GM19324 (cell line): ENCODE measurements around the gene RTP2.
"Not testable (repeated sequence)": the region's sequence is repeated elsewhere in the genome, so short reads cannot be mapped to it uniquely, and the experiment has no call there.

ENCODE experiments used
- ATAC-seq: cut with Tn5 transposase; IDR thresholded peaks from one replicate; pipeline ENCODE4 v1.9.1; 2021; ENCODE audit warnings: mild to moderate bottlenecking, moderate library complexity; ENCODE audit not compliant: unreplicated experiment, low FRiP score

Gene RTP2

DNA sequence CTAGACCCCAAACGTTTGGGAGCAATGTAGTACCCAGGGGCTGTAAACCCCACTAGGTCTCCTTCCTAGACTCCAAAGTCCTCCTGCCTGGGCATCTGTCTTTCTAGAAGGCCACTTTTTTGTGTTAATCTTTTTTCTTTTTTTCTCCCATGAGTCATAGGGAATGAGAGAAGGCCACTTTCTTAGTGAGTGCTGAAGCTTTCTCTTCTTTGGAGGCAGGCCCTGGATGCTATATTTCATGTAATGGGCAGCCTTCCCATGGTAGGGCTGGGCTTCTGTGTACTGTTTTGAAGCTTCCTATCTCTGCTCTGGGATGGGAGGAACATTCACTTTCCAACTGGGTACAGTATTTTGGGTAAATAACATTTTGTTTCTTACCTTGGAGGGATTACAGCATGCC is 15.2 kb upstream of the RTP2 start:
- no peak for ATAC-seq

- ATAC-seq: peak; percentile 73
Observed at GRCh38 chr3:187714404-187714979, 12.1 kb upstream of the RTP2 start.

DNA sequence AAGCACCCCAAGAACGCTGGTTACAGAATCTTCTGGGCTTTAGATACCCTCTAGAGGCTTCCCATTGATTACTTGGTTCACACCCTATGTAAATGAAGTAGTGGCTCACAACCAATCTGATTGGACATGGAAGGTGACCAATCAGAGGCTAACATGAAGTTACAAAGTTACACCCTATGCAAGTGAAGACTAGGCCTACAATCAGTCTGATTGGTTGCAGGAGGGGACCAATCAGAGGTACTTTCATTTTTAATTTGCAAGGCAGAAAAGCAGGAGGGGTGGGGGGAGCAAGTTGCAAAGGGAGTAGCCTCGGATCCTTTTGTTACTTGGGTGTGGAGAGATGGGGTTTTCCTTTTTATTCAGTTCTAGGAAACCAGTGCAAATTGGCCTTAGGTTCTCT is 11.1 kb upstream of the RTP2 start:
- no peak for ATAC-seq

GRCh38 chr3:187709155-187709554 is 6.8 kb upstream of the RTP2 start:
- no peak for ATAC-seq

GRCh38 chr3:187708696-187709095 is 6.3 kb upstream of the RTP2 start:
- no peak for ATAC-seq

DNA sequence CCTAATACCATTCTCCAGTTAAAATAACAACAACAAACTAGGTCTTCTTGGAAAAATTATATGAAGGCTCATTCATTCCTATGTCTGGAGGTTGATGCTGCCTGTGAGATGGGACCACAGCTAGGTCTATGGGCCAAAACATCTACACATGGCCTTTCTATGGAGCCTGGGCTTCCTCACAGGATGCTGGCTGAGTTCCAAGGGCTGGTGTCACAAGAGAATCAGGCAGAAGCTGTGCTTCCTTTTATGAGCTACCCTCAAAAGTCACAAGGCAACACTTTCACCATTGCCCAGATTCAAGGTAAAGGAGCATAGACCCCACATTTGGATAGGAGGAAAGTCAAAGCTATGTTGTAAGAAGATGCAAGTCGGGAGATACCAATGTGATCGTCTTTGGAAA is 4.6 kb upstream of the RTP2 start:
- ATAC-seq: no peak

DNA sequence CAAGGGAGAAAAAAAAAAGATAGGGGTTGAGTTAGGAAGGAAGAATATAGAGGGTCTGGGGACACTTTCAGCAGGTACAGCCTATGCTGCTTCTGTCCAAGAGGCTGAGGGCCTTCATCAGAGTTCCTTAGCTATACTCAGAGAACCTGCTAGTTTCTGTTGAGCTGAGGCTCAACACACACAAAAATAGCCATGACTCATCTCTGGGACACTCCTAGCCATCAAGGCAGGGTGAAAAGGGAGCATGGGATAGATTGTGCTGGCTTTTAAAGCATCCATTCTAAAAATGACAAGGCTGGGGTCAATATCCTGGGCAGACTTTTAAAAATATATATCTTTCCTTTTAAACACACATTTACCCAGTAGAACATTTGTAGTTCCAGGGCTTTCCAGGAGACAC is 2.8 kb upstream of the RTP2 start:
- ATAC-seq: no peak

DNA sequence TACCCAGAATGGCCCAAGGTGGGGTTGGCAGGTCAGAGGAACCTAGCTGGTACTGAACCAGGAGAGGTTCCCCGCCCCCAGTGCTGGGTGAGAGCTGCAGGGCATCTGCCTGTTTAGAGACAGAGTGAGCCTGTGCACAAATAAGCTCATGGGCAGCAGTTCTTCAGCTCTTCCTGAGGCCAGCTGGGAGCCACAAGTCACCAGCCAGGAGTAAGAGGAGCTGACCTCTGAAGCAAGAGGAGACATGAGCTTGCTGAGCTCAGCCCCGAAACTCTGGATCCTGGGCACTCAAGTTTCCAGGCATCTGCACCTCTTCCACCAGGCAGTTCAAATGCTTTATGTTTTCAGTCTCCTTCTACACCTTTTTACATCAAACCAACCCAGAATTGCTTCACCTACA is 2.1 kb downstream of the RTP2 start:
- ATAC-seq: no peak

DNA sequence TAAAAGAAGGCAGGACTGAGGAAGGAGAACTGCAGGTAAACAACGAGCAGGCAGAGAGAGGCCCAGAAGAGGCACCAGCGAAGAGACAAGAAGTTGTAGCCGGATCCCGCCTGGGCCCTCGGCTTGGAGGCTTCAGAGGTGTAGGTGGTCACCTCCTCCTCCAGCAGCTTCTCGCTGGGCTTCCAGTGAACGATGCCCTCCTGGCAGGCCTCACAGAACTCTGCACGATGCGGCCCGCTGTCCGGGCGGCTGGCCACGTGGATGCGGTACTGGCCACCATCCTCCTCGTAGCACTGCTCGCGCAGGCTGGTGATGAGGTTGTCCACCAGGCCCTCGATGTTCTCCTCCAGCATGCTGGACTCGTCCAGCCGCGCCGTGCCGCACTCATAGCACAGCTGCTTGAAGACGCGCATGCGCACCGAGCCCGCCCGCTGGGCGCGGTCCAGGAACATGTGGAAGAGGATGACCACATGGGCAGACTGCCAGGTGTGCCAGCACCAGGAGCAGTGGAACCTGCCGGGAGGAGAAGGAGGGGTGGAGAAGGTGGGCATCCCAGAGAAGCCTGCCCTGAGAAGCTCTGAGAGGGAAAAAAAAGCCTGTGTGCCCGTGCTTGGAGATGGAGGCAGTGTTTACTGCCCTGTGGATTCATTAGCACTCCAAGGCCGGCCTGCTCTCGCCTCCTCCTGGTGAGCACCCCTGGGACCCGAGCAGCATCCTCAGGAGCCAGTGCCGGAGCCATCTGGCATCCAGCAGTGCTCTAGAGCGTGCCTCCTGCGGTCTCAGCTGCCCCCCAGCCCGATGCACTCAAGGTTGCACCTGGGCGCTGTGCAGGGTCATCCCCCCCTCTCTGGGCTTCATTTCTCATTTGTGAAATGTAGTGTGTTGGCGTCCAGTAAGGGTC is 3.6 kb downstream of the RTP2 start:
- no peak for ATAC-seq

DNA sequence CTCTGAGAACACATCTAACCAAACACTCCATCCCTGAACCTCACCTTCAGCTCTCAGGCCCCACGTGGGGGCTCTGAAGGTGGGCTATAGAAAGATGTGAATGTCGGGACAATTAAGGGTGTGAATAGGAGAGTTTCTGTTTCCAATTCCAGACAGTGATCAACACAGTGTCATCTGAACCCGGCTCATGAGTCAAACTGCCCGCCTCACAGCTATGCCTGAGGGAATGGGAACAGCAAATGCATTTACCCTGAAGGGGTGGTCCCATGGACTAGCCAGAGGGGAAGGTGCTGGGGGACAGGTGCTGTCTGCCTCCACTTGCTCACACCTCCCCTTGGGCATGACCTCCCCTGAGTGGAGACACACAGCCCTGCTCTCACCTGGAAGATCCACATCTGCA is 6.3 kb downstream of the RTP2 start:
- ATAC-seq: no peak

- ATAC-seq: no peak
Observed at GRCh38 chr3:187695449-187695848, 6.9 kb downstream of the RTP2 start.

DNA sequence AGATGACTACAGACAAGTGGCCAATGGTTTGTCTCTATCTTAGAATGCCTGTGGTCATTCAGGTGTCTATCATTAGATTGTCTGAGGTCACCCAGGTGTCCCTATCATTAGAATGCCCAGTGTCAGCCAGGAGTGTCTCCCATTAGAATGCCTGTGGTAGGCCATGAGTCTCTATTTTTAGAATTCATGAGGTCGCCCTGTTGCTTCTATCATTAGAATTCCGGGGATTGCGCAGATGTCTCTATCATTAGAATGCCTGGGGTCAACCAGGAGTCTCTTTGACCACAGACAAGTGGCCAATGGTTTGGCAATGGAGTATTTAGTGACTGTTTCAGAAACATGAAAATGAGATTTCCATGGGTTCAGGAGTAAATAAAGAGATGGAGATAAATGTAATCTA is 7.6 kb downstream of the RTP2 start:
- no peak for ATAC-seq

- no peak for ATAC-seq
Observed at GRCh38 chr3:187693431-187693830, 8.9 kb downstream of the RTP2 start.

DNA sequence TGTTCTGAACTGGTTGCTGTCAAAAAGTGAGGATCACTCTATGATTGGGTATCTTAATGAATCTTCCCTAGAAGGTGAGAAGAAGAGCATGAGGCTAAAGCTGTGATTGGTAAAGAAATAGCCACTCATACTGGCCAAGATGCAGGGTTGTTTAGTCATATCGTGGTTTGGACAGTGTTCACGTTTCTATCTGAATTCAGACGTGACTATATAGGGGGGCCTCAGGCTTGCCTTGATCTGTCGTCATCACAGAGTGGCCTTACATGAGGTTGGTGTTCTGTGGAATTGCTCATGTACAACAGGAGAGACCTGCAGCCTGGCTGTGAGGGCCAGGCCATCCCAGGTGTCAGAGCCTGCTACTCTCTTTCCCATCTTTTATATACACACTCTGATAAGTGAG is 12.4 kb downstream of the RTP2 start:
- no peak for ATAC-seq

- ATAC-seq: no peak
Observed at GRCh38 chr3:187686621-187687273, 15.6 kb downstream of the RTP2 start.

GRCh38 chr3:187685948-187686347 is 16.4 kb downstream of the RTP2 start:
- ATAC-seq: no peak

DNA sequence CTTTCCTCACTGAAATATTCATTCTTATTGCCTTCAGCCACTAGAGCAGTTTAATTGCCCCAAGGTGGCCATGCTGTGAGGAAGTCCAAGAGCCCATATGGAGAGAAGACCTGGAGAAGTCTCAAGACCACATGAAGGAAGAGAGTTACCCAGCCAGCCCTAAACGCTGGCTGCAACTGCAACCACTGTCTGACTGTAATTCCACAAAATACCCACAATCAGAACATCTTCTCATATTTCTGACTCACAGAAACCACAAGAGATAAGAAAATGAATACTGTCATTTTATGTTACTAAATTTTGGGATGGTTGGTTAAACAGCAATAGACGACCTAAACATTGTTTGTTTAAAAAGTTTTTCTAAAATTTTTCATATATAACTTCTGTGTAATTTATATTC is 17.5 kb downstream of the RTP2 start:
- ATAC-seq: no peak

- no peak for ATAC-seq
Observed at GRCh38 chr3:187684444-187684843, 17.9 kb downstream of the RTP2 start.

DNA sequence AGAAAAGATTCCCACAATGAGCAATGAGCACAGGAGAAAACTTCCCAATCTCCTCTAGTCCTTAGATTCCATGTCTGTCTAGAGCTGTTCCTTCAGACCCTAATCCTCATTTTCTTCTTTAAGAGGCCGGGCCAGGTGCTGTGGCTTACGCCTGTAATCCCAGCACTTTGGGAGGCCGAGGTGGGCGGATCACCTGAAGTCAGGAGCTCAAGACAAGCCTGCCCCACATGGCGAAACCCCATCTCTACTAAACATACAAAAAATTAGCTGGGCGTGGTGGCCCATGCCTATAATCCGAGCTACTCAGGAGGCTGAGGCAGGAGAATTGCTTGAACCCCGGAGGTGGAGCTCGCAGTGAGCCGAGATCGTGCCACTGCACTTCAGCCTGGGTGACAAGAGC is 20.6 kb downstream of the RTP2 start:
- ATAC-seq: not testable (repeated sequence)

GRCh38 chr3:187679638-187680396 is 22.5 kb downstream of the RTP2 start:
- ATAC-seq: no peak

GRCh38 chr3:187678726-187679268 is 23.6 kb downstream of the RTP2 start:
- no peak for ATAC-seq
